CD4-positive, alpha-beta T cell treated with Interleukin-1 beta for 1 hour (primary cell): ENCODE data around the gene GALNS.
A peak's percentile ranks its signal among the peaks of the same experiment; 100 is the strongest.
"Not testable (repeated sequence)": the region's sequence is repeated elsewhere in the genome, so short reads cannot be mapped to it uniquely, and the experiment has no call there.

Source experiments
- DNase-seq, 2 donors: peaks; one replicate each; pipeline ENCODE4 v3.0.0-alpha.2; 2020 to 2022

Gene GALNS

DNA sequence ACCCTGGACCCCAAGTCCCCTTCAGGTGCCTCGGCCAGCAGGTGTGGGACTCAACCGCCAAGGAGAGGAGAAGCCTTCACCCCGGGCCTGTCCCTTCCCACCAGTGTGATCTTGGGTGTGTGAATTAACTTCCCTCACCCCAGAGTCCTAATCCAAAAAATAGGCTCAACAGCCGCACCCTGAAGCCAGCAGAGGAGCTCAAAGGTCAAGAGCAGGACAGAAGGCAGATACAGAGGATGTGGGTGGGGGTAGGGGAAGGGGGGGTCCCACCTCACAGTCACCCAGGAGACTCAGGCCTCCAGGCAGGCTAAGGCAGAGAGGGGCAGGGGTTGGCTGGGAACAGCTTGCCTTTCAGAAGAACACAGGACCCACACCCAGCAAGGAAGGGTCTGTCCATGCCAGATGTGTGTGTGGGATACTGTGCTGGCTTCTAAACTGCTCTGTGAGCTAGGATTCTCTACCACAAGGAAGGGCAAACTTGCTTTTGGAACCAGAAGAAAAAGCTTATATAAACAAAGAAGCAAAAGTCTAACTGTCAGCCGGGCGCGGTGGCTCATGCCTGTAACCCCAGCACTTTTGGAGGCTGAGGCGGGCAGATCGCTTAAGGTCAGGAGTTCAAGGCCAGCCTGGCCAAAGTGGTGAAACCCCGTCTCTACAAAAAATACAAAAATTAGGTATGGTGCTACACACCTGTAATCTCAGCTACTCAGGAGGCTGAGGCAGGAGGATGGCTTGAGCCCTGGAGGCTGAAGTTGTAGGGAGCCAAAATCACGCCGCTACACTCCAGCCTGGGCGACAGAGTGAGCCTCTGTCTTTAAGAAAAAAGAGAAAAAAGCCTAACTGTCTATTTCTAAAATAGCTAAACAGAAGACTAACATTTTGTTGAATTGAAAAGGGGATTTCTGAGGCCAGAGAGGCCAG is 76.3 kb downstream of the GALNS start:
- DNase-seq, result no peak

DNA sequence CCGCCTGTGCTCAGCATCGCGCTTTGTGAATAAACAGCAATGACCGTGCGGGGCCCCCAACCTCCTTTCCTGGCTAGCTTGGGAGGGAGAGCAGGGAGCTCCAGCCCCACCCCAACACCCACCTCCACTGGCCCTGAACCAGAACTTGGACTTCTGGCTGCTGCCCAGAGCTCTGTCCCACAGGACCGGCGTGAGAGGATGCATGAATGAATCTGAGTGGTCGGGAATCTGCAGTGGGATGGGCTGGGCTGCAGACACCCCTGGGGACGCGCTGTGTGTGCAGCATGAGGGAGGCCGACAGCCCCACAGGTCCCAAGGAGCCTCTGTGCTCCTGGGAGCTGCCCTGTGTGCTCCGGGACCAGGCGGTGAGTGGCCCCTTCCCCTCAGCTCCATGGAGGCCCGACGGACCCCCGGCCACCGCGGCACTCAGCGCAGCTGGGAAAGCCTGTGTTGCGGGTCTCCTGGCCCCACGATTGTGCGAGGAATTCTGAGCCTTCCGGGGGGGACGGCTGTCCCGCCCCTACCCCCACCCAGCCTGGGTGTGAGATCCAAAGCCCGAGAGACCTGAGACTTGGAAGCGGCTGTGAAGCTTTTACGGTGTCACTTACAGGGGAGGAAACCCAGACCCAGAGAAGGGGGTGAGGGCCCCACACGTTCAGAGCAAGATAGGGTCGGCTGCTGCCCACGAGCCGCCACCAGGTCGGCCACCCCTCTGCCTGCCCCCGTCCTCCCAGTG is 77.2 kb downstream of the GALNS start:
- no peak for DNase-seq

DNA sequence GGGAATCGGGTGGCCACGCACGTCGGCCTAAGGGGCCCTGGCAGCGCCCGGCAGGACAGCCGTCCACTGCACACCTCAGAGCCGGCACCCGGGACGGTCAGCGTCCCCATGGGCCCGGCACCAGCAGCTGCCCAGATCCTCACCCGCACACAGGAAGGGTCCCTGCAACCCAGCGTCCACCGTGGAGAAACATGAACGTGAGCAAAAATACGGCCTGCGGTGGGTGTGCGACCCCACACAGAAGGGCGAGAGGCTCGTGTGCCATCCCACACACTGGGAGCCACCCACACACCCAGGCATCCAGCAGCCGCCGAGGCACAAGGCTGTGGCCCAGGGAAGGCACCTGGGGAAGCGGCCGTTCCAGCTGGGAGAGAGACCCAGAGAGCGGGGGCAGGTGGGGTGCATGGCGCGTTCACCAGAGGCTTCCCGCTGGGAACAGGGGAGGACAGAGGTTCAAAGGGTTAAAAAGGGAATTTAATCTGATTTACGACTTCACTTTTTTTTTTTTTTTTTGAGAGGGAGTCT is 78.1 kb downstream of the GALNS start:
- no peak for DNase-seq

DNA sequence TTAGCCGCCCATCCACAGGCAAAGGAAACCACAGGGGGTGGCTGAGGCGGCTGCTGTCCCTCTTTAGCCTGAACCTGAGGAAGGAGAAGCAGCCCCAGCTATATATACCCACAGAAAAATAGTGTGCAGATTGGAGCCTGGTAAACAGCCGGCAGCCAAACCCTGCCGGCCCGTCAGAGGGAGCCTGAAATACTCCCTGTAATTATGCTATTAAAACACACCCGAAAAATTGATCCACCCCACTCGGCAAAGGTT is 78.5 kb downstream of the GALNS start:
- no peak for DNase-seq

DNA sequence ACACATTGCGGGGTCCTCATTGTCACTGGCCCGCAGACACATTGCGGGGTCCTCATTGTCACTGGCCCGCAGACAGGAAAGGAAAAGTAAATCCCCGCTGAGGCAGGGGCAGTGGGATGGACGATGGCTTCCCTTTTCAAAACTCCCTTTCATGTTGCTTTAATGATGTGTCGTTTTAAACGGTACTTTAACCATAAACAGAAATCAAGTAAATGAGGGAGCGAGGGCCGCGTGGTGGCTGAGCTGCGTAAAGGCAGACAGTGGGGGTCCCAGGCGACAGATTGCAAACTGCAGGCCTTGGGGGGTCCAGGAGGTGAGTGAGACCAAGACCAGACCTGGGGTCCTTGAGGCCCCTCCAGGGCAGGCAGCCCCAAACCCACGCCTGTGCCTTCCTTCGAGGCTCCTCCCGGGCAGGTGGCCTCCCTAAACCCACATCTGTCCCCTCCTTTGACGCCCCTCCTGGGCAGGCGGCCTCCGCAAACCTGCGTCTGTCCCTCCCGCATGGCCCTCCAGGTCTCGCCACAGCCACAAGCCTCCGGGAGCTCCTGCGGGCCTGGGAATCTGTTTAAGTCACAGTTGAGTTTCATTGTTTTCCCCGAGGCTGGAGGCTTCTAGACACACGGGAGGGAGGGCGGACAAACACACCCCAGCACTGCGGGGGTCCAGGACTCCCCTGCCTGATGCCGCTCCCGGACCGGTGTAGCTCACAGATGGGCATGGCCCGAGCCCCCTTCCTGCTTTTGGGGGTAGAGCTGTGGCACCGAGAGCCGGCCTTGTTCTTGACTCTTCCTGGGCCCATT is 79.1 kb downstream of the GALNS start:
- DNase-seq, result no peak

DNA sequence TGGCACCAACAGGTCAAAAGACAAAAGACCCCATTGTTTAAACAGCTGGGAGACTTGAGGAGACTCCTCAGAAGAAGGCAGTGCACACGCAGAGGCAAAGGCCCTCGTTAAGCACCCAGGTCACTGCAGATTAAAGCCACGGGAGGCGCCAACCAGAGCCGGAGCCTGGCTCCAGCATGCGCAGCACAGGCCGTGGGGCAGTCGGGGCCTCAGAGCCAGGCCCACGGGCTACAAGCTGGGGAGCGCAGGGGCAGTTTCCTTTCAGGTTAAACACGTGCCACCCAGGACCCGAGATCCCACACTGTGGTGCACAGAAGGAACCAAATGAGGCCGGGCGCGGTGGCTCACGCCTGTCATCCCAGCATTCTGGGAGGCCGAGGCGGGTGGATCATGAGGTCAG is 80.9 kb downstream of the GALNS start:
- DNase-seq, result no peak

DNA sequence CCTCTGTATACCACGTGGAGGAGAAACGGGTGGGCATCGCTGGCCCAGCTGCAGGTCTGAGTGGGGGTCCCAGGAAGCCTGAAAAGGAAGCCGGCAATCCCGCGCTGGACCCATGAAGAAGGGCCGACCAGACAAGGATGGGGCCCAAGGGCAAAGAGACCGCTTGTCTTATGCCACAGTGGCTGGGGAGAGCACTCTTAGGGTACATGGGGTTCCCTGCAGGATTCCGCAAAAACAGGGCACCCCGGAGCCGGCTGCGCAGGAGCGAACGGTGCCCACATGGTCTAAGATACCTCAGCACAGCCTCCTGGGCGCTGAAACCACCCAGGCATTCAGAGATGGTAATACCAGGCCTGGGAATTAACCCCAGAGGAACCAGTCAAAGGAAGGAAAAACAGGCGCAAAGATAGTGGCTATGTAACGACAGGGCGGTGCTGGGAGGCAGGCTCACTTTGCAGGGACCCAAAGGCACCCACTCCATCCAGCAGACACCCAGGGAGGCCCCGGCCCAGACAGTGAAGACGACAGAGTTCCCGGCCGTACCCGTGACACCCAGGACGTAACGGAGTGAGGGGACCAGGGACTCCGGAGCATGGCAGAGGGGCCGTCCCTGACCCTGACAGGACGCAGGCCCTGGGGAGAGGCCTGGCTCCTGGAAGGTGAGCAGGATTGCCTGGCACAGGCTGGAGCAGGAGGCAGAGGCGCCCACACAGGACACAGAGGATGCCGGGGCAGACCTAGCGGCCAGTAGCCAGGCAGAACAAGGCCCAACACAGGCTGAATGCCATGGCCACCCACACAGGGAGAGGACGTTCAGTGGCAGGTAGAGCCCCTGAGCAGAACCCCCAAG is 82.0 kb downstream of the GALNS start:
- no peak for DNase-seq

DNA sequence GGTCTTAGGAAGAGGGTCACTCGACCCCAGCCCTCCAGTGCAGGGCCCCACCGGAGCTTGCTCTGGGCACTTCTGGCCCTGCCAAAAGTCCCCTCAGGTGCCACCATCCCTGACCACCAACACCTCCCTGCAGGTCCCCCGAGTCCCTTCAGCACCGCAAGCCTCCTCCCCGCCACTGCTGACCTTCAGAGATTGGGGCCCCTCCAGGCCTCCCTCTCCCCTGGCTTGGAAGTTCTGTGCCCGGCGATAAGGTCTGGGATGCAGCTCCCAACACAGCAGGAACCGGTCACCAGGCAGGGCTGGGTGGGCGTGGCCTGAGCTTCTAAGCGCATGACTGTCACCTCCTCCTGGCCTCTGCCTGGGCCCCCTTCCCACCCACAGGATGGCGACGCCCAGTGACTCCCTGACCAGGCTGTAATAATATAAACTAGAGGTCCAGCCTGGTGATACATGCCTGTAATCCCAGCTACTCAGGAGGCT is 82.9 kb downstream of the GALNS start:
- DNase-seq, result peak in 1 of 2 donors; percentile 52

DNA sequence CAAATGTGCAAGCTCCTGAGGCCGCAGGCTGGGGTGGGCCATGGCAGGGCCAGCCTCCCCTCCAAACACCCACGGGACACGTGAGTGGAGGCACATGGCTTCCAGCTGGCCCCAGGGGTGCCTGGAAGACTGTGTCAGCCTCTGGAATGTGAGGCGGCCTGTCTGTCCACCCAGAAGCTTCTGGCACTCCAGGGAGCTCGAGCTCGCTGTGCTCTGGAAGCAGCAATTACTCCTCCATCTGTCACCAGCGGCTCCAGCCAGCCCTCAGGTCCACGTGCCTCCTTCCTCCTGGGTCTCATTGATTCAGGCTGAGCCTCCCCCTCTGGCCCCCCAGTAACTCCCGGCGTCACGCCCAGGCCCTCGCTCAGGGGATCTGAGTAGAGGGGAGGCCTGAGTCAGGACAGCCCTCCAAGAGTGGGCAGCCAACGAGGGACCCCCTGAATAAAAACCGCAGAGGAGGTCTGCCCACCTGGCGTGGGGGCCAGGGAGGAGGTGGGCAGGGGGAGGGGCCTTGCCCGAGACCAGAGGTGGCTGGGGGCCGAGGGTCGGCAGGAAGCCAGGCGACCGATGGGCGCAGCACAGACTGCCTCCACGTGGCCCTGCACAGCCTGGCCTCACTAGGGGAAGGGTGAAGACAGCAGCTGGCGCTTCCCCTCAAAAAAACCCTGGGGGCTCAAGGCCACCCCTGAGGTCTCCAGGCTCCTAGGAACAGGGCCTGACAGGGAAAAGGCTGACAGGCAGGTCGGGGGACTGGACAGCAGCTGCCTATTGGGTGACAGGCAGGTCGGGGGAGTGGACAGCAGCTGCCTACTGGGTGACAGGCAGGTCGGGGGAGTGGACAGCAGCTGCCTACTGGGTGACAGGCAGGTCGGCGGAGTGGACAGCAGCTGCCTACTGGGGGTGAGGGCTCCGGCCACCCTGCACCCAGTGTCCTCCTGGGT is 83.6 kb downstream of the GALNS start:
- no peak for DNase-seq

DNA sequence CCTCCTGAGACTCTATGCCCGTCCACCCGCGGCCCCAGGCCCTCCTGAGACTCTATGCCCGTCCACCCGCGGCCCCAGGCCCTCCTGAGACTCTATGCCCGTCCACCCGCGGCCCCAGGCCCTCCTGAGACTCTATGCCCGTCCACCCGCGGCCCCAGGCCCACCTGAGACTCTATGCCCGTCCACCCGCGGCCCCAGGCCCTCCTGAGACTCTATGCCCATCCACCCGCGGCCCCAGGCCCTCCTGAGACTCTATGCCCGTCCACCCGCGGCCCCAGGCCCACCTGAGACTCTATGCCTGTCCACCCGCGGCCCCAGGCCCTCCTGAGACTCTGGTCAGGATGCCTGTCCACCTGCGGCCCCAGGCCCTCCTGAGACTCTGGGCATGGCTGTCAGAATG is 85.0 kb downstream of the GALNS start:
- DNase-seq, result not testable (repeated sequence)

DNA sequence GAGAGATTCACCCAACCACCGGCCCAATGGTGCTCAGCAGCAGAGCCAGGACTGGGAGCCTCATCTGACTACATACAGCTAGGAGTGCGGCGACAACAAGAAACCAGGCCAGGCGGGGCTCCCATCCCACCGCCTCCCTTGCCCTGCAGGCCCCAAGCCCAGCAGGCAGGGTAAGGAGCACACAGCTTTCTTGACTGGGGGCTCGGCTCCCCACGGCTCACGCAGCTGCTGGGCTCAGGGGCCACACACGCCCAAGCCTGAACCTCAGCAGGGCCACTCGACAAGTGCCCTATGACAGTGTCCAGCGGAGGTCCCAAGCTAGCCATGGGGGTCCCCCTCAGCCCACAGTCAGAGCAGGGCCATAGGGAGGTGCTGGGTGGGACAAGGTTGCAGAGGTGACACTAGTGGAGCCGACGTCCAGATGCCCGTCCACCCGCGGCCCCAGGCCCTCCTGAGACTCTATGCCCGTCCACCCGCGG is 85.4 kb downstream of the GALNS start:
- no peak for DNase-seq

DNA sequence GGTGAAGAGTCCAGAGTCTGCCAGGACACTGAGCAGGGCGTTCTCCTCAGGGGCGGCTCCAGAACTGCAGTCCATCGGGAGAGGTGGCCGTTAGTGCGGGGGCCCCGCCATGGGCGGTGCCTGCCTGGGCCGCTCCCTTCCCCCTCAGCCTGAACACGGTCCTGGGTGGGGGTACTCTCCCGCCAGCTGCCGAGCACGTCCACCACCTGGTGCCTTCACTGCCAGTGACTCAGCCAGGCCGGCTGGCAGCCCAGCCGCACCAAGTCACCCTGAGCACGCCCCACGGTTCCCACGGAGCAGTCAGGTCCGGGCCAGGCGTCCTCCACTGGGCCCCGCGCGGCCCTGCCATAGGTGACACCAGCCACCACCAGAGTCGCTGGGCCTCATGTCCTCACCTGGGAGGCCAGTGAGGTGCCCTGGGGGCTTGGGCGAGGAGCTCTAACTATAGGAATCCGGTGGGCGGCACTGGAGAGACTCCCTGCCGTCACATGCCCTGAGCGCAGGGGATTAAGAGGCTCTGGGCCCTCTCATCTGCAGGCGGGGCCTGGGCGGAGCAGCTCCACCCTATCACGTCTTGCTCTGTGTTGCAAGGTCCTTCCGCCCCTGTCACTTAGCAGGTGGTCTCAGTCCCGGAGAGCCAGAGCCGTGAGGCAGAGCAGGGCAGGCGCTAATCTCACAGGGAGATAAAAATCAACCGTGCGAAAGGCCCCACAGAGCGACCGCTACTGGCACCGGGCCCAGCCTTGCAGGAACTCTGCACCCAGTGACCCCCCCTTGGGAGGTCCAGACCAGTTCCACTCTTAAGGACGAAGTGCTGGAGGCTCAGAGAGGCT is 86.1 kb downstream of the GALNS start:
- peak; percentile 30 to 61 for DNase-seq

DNA sequence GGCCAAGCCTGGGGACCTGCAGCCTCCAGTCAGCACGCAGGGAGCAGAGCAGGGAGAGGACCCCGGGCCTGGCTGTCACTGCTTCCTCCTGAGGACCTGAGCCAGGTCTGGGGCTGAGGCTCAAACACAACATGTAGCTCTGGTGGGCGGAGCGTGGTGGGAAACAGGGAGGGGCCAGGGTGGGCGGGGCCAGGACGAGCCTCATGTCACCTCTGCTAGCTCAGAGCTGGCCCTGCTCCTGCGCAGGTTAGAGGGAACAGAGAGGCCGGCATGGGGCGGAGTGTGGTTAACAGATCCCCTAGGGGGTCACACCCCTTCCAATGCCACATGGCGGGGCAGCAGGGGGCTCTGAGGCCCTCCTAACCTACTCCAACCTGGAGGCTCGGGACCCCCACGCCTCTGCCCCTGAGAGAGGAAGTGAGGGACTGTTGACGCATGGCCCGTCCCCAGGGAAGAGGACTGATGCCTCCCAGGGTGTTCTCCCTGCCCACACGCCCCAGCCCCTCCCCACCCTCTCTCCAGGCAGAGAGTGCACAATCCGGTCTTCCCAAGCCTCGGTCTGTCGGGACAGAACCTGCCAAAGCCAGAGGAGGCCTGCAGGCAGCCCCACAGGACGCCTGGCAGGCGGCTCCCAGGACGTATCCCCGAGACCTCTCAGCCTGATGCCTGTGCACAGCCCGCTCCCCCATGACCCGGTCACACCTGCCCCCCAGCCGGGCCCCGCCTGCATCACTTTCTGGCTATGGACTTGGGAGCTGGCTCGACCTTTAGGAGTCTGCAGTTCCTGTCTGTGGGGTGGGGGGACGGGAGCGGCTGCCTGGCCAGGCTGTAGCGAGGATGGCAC is 86.9 kb downstream of the GALNS start:
- peak; percentile 18 to 48 for DNase-seq

DNA sequence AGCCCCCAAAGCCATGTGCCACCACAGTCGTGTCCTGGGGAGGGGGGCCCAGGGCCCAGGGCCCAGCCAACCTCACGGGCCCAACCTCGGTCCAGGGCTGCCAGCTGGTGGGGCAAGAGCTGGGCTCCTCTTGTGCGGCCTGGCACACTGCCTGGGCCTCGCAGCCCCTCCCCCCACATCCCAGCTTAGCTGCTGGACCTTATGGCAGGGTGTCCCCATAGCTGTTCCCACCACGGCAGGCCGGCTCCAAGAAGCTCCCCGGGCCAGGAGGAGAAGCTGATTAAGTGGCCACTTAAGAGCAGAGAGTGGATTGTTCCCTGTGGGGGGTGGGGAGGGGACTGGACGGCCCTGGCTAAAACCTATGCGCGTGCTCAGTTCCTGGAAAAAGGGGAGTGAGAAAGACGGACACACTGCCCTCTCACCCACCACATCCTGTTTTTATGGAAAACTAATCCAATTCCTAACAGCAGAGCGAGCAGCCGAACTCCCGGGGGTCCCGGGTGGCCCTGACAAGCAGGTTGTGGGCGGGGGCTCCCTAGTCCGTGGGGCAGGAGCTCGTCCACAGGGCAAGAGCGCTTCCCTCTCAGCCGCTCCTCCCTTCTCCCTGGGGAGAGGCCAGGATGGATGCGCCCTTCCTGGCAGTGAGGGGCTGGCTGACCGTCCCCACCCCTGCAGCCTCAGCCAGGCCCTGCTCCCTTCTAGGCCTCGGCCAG is 88.5 kb downstream of the GALNS start:
- DNase-seq, result no peak

DNA sequence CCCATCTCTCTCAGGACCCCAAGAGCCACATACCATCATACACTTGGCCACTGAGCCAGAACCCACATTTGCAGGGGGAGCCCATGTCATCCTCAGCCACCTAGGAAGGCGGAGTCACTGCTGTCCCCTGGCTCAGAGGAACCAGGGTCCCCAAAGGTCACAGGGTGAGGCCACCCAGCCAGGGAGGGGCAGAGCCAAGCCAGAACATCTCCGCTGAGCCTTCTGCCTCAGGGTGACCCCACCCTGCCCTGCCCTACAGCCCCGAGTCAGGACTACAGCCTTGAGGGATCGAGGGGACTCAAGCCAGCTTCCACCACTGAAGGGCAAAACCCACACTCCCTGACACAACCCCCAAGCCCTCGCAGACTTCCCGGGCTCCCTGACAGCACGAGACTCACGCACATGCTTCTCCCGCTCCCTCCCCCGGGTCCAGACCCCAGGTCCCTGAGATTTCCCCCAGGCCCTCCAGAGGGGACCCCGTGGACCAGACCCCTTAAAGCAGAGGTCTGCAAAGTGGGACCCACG is 89.1 kb downstream of the GALNS start:
- DNase-seq, result no peak

DNA sequence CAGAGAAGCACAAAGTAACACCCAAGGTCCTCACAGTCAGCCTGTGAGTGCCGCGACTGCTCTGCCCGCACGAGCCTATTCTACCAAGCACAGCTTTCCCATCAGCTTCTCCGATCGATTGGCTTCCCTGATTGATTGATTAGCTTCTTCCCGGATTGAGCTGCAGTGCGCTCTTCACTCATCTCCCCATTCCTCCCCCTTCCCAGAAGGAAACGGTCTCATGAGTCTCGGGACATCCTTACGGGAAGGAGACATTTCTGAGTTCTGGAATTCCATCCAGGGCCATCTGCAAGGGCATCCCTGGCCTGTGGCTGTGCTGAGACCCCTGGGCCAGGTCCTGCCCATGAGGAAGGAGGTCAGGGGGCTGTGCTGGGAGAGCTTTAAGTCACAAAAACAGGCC is 89.8 kb downstream of the GALNS start:
- no peak for DNase-seq

DNA sequence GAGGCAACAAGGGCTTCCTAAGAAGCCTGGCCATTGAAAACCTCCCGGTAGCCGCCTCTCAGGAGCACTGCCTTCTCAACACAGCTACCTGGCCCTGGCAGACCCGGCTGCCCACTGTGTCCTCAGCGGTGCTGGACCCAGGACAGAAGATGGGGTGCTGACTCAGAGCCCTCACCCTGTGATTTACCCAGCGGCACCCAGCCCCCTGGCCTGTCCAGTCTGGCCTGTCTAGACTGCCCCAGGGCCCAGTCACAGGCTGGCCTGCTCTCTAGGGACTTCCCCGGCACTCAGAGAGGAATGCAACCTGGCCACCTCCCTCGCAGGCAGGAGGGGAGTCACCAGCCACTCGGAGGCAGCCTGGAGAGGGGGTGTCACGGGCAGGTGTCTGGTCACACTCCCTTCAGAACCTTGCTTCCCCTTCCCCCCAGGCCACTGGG is 91.8 kb downstream of the GALNS start:
- DNase-seq, result no peak

DNA sequence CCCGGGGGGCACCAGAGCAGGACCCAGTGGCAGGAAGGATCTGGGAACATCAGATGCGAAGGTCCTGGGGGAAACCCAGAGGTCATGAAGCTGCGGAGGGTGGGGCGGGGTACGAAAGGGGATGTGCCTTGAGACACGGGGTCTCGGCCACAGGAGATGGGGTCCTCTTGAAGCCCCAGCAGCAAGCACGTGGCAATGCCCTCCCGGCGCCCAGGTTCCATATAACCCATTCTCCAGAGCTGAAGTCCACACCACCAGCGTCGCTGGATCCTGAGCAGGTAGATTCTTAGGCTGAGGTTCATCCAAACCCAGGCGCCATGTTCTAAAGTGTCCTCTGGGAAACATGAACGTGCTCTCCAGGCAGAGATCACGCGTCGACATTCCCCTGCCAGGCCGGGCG is 92.7 kb downstream of the GALNS start:
- no peak for DNase-seq
